Muscle of leg (tissue), 11 donors: Measurements from ENCODE around the gene DYNC2I2. TPM values are rescaled to one million over a fixed set of nuclear protein-coding genes. Genes with fewer than 3 reads are reported as not detected.
"Not testable (repeated sequence)": the region's sequence is repeated elsewhere in the genome, so short reads cannot be mapped to it uniquely, and the experiment has no call there.

Source experiments
- DNase-seq: peaks from one replicate; pipeline ENCODE4 v3.0.0; 2013
- H3K27ac ChIP-seq: one replicate; pipeline ENCODE4 v1.5.1; 2013; ENCODE audit warnings: mild to moderate bottlenecking, low read length, control low read depth
- H3K27me3 ChIP-seq: one replicate; pipeline ENCODE4 v1.6.1; 2013; ENCODE audit warnings: low read length; ENCODE audit not compliant: control insufficient read depth, insufficient read depth
- H3K36me3 ChIP-seq: one replicate; pipeline ENCODE4 v1.6.1; 2013; ENCODE audit warnings: low read length; ENCODE audit not compliant: control insufficient read depth, insufficient read depth
- H3K4me1 ChIP-seq: one replicate; pipeline ENCODE4 v1.6.1; 2013; ENCODE audit warnings: low read length; ENCODE audit not compliant: control insufficient read depth, insufficient read depth
- H3K4me3 ChIP-seq: one replicate; pipeline ENCODE4 v1.5.1; 2013; ENCODE audit warnings: low read length, control low read depth
- H3K9me3 ChIP-seq: replicated peaks from 2 replicates; pipeline ENCODE4 v1.6.1; 2013; ENCODE audit warnings: low read depth, low read length; ENCODE audit not compliant: control insufficient read depth
- WGBS: methylation state at CpG from one replicate; pipeline ENCODE4 v1.1.5; 2013; ENCODE audit warnings: missing lambda C conversion rate; ENCODE audit not compliant: insufficient coverage; 5-methylcytosine and 5-hydroxymethylcytosine counted together
- polyA plus RNA-seq, 8 donors: library from polyadenylated mRNA; unstranded; fragments of 120-200 nt; gene quantifications; one replicate each; pipeline versions ENCODE4 v1.2.1 to v1.2.3, GENCODE V29; 2013; ENCODE audit warnings: inconsistent platforms in 1 of 8, low replicate concordance in 1 of 8; ENCODE audit not compliant: insufficient read length in 8 of 8, insufficient read depth in 1 of 8
- total RNA-seq: library from RNA; stranded (reverse); fragments of 120-200 nt; gene quantifications from one replicate; pipeline ENCODE4 v1.2.4, GENCODE V29; 2013

The DYNC2I2 gene
- total and polyA plus RNA-seq, 9 donors, result 40.8 to 60.5 (median 50.0) TPM

GRCh38 chr9:128687453-128687852 lies 30.8 kb upstream of the DYNC2I2 start:
- H3K4me1 ChIP-seq, result peaks cover 26% of the 10 kb centered on the region
- no peak overlapping the region for H3K4me3 ChIP-seq
- no peaks in the 10 kb centered on the region for H3K9me3 ChIP-seq
- DNase-seq, result no peak
- no peak overlapping the region for H3K27ac ChIP-seq
- 100% methylated on average over 1 of the region's 4 CpGs for WGBS
- peaks cover 9% of the 10 kb centered on the region for H3K36me3 ChIP-seq
- no peaks in the 10 kb centered on the region for H3K27me3 ChIP-seq

DNA sequence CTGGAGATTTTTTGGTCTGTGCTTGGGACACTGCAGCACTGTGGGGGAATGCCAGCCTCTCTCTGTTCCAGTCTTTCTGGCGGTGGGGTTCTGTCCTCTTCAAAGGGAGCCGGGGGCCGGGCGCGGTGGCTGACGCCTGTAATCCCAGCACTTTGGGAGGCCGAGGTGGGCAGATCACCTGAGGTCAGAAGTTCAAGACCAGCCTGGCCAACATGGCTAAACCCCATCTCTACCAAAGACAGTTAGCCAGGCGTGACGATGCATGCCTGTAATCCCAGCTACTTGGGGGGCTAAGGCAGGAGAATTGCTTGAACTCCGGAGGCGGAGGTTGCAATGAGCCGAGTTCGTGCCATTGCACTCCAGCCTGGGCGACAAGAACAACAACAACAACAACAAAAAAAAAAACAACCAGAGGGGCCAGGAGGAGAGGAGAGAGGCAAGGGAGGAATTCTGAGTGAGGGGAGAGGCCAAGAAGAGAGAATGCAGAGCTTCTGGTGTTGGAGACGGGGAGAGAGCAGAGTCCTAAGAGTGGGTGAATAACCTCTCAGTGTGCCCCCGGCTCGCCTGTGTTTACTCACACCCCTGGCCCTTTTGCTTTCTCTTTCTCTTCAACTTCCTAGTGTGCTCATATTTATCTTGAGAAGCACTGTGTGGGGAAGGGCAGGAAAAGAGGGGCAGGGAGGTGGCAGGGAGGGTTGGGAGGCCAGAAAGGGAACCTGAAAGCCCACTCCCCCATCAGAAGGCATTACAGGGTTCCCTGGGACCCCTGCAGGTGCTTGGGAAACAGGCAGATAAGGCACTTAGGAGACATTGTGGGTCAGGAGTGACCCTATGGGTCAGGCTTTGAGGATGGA lies 29.2 kb upstream of the DYNC2I2 start:
- H3K4me1 ChIP-seq, result peaks cover 26% of the 10 kb centered on the region
- H3K9me3 ChIP-seq, result no peaks in the 10 kb centered on the region
- H3K4me3 ChIP-seq, result no peak overlapping the region
- H3K27ac ChIP-seq, result peak overlapping the region; percentile 42
- H3K36me3 ChIP-seq, result no peaks in the 10 kb centered on the region
- WGBS, result 43% methylated on average over 1 of the region's 17 CpGs
- DNase-seq, result peak; percentile 43
- H3K27me3 ChIP-seq, result no peaks in the 10 kb centered on the region

DNA sequence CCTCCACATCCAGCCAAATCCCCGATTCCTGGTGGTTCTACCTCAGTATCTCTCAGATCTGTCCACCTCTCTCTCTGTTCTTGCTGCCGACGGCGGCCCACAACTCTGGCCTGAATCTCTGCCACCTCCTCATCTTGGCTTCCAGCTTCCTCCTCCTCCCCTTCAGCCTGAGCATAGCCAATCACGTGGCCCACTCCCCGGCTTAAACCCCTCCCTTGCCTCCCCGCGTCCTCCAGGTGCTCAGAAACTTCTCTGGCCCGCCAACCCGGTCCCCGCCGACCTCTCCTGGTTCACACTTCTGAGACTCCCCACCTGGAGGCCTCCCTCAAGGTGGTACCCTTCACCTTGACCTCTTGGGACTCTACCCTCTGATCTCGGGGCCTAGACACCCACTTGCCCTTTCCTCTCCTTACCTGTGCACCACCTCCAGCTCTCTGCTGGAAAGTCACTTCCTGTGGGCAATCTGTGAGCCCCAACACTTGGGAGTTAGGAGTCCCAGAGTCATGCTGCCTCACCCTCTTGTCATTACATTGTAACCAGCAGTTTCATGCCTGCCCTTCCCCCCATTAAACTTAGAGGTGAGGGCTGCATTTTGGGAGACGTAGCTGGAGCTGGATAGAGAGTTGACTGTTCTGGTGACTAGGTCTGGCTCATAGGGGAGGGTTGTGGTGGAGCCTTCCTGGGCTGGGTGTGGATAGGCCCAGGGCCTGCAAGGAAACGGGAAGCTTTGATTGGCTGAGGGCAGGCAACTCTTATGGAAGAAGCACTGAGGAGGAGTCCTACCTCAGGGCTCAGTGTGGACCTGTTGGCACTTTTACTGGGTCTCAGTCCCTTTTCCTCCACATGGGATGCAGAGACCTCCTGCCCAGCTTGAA lies 27.9 kb upstream of the DYNC2I2 start:
- peak; percentile 91 for DNase-seq
- Histone ChIP-seq H3K4me1 (peaks cover 26% of the 10 kb centered on the region), H3K9me3 (no peaks in the 10 kb centered on the region), H3K27me3 (no peaks in the 10 kb centered on the region), H3K4me3 (peak overlapping the region; percentile 61), H3K36me3 (no peaks in the 10 kb centered on the region), H3K27ac (peak overlapping the region; percentile 67)
- 3% methylated on average over 13 of the region's 15 CpGs for WGBS

DNA sequence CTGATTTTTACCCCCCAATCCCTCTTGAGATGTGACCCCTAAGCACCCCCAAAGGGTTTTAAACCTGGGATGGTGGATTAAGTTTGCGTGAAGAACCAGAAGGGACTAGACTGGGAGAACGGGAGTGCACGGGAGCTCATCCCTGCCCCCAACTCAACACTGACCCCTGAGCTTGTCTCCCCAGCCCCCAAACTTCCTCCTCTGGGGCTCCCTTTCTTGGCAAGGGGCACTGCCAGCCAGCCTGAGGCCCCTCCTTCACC lies 27.3 kb upstream of the DYNC2I2 start:
- DNase-seq, result no peak
- peak overlapping the region; percentile 67 for H3K27ac ChIP-seq

DNA sequence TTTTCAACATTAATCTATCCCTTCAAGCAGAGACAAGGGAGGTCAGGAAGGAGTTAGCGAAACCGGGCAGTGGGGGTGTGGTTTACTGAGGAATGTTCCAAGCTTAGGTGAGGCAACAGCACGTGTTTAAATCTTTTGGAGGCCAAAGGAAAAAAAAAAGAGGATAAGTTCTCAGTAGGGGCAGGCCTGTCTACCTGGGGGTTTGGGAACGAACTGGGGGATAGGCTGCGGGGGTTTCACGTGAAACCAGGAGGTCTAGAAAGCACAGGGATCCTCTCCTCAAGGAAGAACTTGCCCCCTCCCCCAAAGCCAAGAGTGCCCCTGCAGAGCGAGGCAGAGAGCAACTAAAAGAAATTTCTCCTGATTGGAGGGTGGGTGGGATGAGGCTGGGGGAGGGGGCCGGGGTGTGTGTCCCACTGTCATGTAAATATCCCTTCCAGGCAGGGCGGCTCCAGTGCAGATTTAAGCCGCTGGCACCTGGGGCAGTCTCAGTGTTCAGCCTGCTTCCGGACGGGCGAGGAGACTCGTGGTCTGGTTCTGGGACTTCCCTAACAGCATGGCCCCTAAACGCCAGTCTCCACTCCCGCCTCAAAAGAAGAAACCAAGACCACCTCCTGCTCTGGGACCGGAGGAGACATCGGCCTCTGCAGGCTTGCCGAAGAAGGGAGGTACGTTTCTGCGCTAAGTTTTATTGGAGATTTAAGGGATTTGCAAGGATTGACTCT lies 26.9 kb upstream of the DYNC2I2 start:
- WGBS, result 8% methylated on average over 2 of the region's 21 CpGs
- Histone ChIP-seq H3K27ac (peak overlapping the region; percentile 67), H3K36me3 (no peaks in the 10 kb centered on the region), H3K9me3 (no peaks in the 10 kb centered on the region), H3K4me1 (peaks cover 25% of the 10 kb centered on the region), H3K4me3 (peak overlapping the region; percentile 61), H3K27me3 (no peaks in the 10 kb centered on the region)
- DNase-seq, result peak; percentile 62

More for the DNA sequence above, 27.3 kb upstream of the DYNC2I2 start:
- Histone ChIP-seq H3K27me3 (no peaks in the 10 kb centered on the region), H3K4me3 (peak overlapping the region; percentile 61), H3K36me3 (no peaks in the 10 kb centered on the region), H3K9me3 (no peaks in the 10 kb centered on the region), H3K4me1 (peaks cover 26% of the 10 kb centered on the region)
- WGBS, result 0% methylated on average over 1 of the region's 3 CpGs

DNA sequence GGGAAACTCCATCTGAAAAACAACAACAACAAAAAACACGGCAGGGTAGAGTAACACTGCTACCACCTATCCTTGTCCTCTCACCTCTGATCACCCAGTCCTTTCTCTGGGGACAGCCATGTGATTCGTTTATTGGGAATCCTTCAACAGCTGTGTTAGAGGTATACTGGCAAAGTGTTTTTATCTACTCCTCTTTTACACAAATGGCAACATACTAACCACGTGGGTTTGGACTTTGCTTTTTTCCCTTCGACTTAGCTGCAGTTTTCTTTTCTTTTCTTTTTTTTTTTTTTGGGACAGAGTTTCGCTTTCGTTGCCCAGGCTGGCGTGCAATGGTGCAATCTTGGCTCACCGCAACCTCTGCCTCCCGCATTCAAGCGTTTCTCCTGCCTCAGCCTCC lies 21.1 kb upstream of the DYNC2I2 start:
- no peak overlapping the region for H3K4me3 ChIP-seq
- 82% methylated on average over 7 of the region's 10 CpGs for WGBS
- no peaks in the 10 kb centered on the region for H3K36me3 ChIP-seq
- H3K27me3 ChIP-seq, result no peaks in the 10 kb centered on the region
- H3K9me3 ChIP-seq, result no peaks in the 10 kb centered on the region
- no peak for DNase-seq
- H3K4me1 ChIP-seq, result no peaks in the 10 kb centered on the region
- no peak overlapping the region for H3K27ac ChIP-seq

DNA sequence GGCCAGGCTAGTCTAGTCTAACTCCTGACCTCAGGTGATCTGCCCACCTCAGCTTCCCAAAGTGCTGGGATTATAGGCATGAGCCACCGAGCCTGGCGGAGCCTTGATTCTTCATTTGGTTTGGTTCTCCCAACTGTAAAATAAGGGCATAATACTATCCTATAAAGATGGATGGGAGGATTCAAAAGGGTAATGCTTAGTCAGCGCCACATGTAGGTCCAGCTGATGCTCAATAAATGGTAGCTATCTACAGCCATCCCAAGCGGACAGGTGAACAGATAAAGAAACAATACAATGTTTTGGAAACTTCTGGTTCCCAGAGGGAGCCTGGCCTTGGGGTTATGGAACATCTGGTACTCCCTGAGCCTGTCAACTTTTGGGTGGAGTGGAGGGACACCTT lies 18.7 kb upstream of the DYNC2I2 start:
- H3K27me3 ChIP-seq, result no peaks in the 10 kb centered on the region
- no CpG with 5 or more reads among the region's 4 CpGs for WGBS
- DNase-seq, result no peak
- H3K9me3 ChIP-seq, result no peaks in the 10 kb centered on the region
- H3K4me1 ChIP-seq, result no peaks in the 10 kb centered on the region
- no peak overlapping the region for H3K27ac ChIP-seq
- H3K36me3 ChIP-seq, result no peaks in the 10 kb centered on the region
- H3K4me3 ChIP-seq, result no peak overlapping the region

DNA sequence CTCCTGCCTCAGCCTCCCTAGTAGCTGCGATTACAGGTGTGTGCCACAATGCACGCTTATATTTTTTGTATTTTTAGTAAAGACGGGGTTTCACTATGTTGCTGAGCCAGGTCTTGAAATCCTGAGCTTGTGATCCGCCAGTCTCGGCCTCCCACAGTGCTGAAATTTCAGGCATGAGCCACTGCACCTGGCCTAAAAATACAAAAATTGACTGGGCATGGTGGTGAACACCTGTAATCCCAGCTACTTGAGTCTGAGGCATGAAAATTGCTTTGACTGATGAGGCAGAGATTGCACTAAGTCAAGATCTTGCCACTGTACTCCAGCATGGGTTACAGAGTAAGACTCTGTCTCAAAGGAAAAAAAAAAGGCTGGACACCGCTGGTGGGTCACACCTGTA lies 13.1 kb upstream of the DYNC2I2 start:
- 87% methylated on average over 2 of the region's 6 CpGs for WGBS
- H3K9me3 ChIP-seq, result no peaks in the 10 kb centered on the region
- no peaks in the 10 kb centered on the region for H3K4me1 ChIP-seq
- DNase-seq, result no peak
- H3K36me3 ChIP-seq, result no peaks in the 10 kb centered on the region
- H3K27me3 ChIP-seq, result no peaks in the 10 kb centered on the region
- no peak overlapping the region for H3K4me3 ChIP-seq
- no peak overlapping the region for H3K27ac ChIP-seq

GRCh38 chr9:128666481-128666941 lies 9.9 kb upstream of the DYNC2I2 start:
- H3K27ac ChIP-seq, DNase-seq, H3K4me1 ChIP-seq, H3K36me3 ChIP-seq, H3K4me3 ChIP-seq, H3K27me3 ChIP-seq, H3K9me3 ChIP-seq: not testable (repeated sequence)
- 87% methylated on average over 3 of the region's 8 CpGs for WGBS

- H3K4me1 ChIP-seq, result peaks cover 11% of the 10 kb centered on the region
- H3K36me3 ChIP-seq, result no peaks in the 10 kb centered on the region
- WGBS, result no CpG with 5 or more reads among the region's 3 CpGs
- DNase-seq, result no peak
- no peaks in the 10 kb centered on the region for H3K27me3 ChIP-seq
- H3K4me3 ChIP-seq, result no peak overlapping the region
- H3K27ac ChIP-seq, result no peak overlapping the region
- H3K9me3 ChIP-seq, result no peaks in the 10 kb centered on the region
Observed at GRCh38 chr9:128657796-128658195, 1.1 kb upstream of the DYNC2I2 start.
